Spleen (tissue), 7 donors: ENCODE measurements around the gene KCNG2.

Experiments used
- CTCF ChIP-seq, 11 experiments: fragments of 200-600 bp in 7 of 11; fragments of 450-650 bp in 4 of 11; sonication (generic) in 4 of 11; IDR thresholded peaks in 8 of 11; conservative IDR thresholded peaks in 3 of 11; 1 replicate in 7 of 11; 2 replicates in 4 of 11; pipeline versions ENCODE4 v1.4.0 to v1.8.0; 2016 to 2021; ENCODE audit warnings: antibody characterized with exemption in 11 of 11, inconsistent platforms in 4 of 11, mild to moderate bottlenecking in 1 of 11
- POLR2A ChIP-seq, 3 donors: fragments of 450-650 bp; IDR thresholded peaks; one replicate each; pipeline ENCODE4 v1.5.1; 2017; ENCODE audit warnings: antibody characterized with exemption in 3 of 3, mild to moderate bottlenecking in 1 of 3
- POLR2AphosphoS5 ChIP-seq, 3 donors: sonication (generic); formaldehyde crosslinking; IDR thresholded peaks; one replicate each; pipeline ENCODE4 v1.5.1; 2017; ENCODE audit warnings: antibody characterized with exemption in 3 of 3
- donor health status: DM: no; HTN: no; CAD: no; lungs with moderate emphysema.
- donor health status: DM: no; HTN: no; CAD: no.
- donor health status: DM: no; HTN: no; CAD: no.

- no peak for TF ChIP-seq POLR2AphosphoS5 (IDR thresholded peaks at IDR 0.05)
- TF ChIP-seq CTCF (IDR thresholded peaks at IDR 0.05 in 8 of 11, conservative IDR thresholded peaks at IDR 0.05 in 3 of 11): no peak
- TF ChIP-seq POLR2A (IDR thresholded peaks at IDR 0.05): no peak
Observed at GRCh38 chr18:79936641-79937040, 138.9 kb downstream of the KCNG2 start.
